Medulla oblongata (tissue), 1 donor: ENCODE measurements around the gene CD300LG.
"Not testable (repeated sequence)": the region's sequence is repeated elsewhere in the genome, so short reads cannot be mapped to it uniquely, and the experiment has no call there.

ENCODE experiments used
- DNase-seq: peaks from one replicate; pipeline ENCODE4 v3.0.0-alpha.2; 2015; ENCODE audit errors: extremely low spot score

The CD300LG gene, protein sequence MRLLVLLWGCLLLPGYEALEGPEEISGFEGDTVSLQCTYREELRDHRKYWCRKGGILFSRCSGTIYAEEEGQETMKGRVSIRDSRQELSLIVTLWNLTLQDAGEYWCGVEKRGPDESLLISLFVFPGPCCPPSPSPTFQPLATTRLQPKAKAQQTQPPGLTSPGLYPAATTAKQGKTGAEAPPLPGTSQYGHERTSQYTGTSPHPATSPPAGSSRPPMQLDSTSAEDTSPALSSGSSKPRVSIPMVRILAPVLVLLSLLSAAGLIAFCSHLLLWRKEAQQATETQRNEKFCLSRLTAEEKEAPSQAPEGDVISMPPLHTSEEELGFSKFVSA

DNA sequence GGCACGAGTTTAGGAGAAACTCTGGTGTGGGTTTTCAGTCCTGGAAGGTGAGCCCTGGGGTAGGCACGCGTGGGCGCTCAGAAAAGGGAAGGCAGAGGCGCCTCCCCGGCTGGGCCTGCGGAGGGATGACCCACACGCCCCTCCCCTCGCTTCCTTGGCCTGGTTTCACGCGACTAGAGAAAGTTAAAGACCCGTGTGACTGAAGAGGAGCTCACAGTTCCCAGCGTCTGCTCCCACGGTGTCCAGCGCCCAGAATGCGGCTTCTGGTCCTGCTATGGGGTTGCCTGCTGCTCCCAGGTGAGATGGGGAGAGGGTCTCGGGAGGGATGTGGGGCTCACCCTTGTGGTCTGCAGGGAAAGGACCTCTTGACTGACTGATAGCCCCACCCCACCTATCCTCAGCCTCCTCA is at the start of gene CD300LG:
Gene CD300LG (plus strand): TSS at position 214 of the 409 bp plus-strand sequence. CDS start 41 bp downstream, at position 255.
- no peak for DNase-seq

DNA sequence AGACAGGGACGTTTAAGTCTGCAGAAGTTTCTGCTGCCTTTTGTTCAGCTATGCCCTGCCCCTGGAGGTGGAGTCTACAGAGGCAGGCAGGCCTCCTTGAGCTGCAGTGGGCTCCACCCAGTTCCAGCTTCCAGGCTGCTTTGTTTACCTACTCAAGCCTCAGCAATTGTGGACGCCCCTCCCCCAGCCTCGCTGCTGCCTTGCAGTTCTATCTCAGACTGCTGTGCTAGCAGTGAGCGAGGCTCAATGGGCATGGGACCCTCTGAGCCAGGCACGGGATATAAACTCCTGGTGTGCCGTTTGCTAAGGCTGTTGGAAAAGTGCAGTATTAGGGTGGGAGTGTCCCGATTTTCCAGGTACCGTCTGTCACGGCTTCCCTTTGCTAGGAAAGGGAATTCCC is 49.0 kb upstream of the CD300LG start:
- not testable (repeated sequence) for DNase-seq

DNA sequence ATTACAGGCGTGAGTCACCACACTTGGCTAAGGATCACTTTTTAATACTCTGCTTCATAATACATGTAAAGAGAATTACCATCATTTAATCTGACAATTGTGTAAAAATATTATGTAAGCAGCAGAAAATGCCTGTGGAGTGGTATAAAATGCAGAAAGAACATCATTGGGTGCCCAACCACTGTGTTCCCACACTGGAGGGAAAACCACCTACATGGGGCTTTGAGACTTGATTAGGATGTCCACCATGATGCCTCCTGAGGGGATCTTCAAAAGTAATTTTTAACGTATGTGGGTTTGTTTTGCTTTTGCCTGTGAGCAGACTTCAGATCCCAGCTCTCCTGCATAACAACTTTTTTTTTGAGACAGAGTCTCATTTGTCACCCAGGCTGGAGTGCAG is 47.9 kb upstream of the CD300LG start:
- DNase-seq = no peak

DNA sequence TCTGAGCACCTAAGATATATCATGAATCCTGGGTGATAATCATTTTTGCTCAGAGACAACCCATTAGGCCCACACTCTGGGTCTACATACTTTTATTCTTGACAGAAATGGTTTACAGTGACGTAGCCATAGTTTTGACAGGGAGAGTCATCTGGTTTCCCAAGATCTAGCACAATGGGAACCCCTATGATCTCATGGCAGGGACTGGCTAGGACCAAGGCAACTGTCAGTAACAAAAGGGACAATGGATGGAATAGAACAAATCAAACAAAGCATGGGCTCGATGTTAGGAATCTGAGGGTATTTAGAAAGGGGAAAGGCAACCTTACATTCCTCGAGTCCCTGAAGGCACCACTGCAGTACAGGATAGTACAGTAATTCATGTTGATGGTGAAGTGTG is 46.2 kb upstream of the CD300LG start:
- DNase-seq = peak; percentile 61

DNA sequence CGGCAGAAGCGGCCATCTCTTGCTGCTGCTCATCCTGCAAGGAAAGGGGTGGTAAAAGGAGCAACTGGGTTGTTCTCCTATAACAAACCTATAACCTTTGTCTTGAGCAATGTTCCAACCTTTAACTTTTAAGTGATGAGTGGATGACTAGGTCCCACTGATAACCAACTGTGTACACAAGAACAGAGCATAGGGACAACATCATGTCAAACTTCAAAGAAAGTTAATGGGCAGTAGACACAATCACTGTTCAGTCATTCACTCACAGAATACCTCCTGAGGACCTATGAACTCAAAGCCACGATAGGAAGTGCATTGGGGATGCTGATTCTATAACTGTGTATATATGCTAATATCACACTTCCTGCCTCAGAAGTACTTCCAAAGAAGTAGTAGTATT is 45.1 kb upstream of the CD300LG start:
- DNase-seq = no peak

DNA sequence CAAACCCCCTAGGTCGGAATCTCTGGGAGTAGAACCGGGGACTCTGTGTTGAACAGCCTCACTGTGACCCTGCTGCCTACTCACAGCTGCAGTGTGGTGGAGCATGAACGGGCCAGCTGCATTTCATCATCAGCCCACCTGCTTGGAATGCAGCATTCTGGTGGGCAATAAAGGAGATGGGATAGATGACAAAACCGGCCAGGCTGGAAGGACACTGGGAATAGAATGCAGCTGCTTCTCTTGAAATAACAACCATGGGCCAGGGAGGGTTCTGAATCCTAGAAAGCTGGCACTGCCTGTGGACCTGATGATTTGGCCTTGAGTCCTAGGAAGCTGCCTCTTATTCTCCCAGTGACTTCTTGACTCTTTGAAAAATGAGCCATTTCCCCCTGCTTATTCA is 43.2 kb upstream of the CD300LG start:
- no peak for DNase-seq

DNA sequence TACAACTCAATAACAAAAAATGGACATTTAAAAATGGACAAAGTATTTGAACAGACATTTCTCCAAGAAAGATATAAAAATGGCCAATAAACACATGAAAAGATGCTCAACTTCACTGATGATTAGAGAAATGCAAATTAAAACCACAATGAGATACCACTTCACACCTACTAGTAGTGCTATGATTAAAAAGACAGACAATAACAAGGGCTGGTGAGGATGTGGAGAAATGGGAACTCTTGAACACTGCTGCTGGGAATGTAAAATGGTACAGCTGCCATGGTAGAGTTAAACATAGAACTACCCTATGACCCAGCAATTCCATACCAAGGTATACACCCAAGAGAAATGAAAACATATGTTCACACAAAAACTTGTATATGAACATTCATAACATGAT is 41.9 kb upstream of the CD300LG start:
- no peak for DNase-seq

DNA sequence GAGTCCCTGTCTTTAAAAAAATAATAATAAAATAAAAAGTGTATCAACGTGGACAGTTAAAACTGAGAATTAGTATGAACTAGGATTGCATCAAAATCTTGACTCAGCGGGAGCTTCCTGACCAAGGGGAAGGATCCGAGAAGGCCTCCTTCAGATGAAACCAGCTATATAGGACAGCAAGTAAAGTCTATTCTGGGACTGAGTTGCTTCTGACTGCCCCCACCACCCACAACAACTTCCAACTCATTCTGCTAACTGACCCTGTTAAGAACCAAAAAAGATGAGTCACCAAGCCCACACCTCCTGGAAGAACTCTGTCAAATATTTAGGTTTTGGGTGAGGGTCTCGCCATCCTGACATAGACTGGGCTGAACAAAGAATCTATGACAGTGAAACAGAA is 38.9 kb upstream of the CD300LG start:
- DNase-seq = no peak

DNA sequence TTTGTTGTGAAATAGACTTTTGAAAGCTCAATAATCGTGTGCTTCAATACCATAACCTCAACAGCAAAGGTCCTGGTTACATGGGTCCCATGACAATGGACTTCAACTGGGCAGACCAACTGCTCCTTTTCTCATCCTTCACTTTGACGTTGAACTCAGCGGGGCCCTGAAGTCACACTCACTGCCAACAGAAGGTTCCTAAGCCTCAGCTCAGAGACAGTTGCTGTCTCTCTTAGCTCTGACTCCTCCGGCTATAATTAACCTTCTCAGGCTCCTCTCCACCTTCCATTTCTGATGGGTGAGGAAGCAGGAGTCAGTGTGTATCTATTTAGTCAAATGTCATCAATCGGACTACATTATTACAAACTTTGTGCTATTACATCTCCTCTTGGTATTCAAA is 37.9 kb upstream of the CD300LG start:
- no peak for DNase-seq

DNA sequence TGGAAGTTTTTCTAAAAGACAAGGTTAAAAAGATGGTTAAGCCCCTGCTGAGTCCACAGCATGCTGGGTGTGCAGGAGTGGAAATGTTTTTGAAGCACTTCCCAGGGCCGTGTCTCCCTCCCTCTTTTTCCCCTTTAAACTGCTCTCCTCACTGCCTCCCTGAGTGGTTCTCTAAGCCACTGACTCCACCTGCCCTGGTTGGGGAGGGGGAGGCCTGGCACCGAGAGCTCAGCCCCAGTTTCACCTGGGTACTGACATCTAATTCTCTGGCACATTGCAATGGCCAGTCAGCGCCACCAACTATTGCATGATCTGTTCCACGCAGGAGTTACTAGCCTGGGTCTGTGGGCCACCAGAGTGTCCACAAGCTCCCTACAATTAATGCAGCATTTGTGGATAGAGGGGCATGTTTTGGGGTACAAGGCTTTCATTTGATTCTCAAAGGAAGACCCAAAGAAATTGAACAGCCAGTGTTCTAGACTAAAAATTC is 36.7 kb upstream of the CD300LG start:
- no peak for DNase-seq

DNA sequence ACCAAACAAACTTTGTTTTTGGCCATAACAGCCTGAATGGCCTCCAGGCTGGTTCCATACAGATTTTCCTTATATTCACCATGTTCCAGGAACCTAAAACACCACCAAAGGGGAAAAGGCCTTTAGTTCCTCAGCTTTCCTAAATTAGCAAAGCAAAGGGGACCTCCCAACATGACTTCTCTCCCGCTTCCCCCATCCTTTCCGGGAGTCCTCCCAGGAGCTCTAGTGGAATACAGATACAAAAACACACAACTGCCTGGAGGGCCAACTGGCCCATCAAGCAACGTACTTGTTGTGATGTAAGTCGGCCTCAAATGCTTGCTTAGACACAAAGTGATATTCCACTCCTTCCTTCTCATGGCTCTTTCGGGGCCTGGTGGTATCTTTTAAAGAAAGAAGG is 36.2 kb upstream of the CD300LG start:
- no peak for DNase-seq

DNA sequence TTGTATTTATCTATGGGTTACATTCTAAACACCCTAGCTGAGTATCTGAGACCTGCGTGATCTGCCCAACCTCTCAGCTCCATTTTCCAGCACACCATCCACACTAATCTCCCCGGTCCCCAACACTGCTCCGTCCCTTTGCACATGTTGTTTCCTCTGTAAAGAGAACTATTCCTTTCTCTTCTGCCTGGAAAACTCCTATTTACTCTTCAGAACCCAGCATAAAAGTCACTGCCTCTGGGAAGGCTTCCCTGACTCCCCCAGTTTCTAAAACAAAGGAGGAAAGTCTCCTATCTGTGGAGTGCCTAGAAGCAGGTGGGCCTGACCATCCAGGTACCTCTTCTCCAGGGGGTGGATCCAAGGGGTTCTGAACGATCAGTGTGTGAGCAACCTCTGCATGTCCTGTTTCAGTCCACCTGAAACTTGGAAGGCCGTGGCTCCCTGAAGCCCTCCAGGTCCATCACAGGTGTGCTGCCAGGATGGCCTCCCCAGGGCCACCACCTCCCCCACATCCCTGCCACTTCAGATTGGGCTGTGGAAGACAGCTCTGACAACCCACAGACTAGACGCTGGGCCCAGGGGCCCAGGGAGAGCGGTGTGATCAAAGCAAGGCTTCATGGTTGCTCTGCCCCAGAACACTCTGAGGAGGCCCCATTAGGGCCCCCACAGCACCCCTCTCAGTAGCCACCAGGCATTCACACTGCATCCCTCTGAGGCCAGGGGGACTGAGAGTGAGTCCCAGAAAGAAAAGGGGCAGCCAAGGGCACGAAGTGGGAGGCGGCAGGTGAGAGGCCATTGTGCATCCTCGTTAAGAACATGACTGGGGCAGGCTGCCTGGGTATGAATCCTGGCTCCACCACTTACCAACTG is 34.3 kb upstream of the CD300LG start:
- DNase-seq = no peak

DNA sequence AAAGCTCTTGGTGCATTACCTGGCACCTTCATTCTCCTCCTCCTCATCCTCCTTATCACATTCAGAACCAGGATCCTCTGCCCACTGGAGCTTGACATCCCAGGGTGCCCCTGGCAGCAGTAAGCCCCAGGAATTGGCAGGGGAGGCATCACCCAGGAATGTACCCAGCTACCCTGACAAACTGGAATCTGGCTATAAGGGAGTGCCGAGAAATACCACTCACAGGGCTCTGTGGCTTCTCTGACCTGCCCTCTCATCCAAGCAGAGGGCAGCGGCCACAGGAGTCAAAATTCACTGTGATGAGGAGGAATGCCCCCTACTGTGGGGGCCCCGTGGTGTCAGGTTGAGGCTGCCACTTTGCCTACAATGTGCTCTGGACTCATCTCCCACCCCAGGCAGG is 33.6 kb upstream of the CD300LG start:
- DNase-seq = no peak

DNA sequence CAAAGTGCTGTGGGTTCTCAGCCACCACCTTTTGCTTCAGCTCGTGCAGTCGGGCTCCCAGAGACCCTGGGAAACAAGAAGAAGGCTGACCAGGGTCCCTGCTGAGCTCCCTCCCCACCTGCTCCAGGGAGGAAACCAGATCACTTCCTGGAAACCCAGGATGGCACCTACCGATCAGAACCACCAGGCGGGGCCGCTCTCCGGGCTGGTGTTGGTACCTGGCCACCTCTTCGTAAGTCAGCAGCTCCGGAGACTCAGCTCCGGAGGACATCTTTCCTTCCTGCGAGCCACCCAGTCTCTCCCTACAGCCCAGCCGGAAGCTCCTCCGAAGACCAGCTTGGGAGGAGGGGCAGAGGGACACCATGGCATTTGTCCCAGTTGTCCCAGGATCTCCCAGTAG is 33.0 kb upstream of the CD300LG start:
- no peak for DNase-seq

DNA sequence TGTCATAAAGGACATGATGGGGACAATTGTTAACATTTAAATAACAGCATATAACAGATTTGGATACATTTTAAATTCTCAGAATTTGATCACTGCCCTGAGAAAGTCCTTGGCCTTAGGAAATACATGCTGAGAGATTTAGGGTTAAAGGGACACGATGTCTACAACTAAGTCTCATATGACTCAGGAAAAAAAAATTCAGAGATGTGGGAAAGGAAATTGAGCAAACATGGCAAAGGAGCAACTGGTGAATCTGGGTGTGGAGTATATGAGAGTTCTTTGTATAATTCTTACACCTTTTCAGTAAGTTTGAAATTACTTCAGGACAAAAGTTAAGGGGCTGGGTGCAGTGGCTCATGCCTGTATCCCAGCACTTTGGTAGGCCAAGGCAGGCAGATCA is 32.3 kb upstream of the CD300LG start:
- DNase-seq = no peak

DNA sequence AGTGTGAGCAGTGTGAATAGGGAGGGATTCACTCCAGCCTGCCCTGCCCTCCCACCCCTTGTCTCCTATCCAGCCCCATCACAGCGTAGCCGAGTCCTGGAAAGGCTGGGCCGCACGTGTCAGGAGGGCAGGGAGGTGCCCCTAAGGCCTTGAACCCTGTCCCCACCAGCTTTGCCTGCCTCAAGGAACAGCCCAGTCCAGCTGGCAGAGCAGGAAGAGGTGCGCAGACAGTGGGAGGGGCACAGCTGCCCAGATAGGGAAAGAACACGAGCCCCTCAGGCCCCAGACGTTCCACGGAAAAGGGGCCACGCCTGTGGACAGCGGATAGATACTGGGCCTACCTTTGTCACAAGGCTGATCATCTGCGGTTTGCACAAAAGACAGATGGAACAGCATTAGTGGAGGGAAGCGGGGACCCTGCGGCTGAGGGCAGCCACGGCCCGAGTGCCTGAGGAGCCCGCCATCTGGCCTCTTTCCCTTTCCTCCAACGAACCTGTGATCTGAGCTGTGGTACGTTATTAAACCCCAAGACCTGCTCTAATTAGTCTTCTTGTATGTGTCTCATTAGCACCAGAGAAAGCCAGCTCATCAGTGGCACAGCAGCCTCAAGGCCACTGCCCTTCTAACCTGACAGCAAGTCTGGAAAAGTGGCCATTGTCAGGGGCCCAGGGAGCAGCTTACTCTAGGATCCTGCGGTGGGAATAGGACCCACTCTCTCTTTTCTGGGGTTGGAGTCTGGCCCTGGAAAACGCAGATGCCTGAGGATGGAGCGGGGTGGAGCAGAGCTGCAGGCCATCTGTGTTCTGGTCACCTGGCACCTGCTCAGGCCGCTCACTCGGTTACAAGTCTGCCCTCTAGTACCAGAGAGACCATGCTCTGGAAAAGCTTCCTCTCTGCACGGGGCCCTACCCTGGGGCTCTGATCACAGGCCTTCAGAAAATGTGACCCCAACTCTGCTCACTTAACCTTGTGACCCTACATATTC is 30.3 kb upstream of the CD300LG start:
- DNase-seq = no peak

DNA sequence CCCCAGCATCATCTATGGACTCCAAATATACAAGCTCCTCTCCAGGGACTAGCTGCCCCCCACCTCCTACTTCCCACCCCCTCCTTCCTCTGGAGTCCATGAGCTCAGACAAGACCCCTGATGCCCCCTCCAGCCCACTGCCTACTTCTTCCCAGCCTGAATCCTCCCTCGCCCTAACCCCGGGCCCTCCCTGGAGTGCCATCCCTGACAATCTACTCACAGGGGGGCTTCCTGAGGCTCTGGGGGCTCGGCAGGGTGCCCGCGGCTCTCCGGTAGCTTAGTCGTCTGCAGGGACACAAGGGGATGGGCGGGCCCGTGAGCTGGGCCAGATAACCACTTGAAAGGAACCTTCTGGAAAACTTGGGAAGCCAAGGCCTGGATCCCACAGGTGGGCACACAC is 29.1 kb upstream of the CD300LG start:
- DNase-seq = no peak

DNA sequence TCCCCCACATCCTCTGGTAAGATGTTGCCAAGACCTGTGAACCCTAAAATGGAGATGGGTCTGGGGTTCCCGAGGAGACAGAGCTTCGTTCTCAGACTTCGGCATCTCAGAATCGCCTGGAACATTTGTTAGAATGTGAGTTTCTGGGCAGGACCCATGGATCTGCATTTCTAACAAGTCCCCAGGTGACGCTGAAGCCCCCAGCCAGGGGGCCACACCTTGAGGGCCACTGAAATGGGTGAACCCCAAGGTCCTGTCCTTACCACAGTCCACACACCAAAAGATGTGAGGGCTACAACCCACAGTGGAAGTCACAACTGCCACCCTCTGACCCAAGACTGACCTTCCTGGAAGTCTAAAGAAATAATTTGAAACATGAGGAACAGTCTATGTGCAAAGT is 28.0 kb upstream of the CD300LG start:
- no peak for DNase-seq

DNA sequence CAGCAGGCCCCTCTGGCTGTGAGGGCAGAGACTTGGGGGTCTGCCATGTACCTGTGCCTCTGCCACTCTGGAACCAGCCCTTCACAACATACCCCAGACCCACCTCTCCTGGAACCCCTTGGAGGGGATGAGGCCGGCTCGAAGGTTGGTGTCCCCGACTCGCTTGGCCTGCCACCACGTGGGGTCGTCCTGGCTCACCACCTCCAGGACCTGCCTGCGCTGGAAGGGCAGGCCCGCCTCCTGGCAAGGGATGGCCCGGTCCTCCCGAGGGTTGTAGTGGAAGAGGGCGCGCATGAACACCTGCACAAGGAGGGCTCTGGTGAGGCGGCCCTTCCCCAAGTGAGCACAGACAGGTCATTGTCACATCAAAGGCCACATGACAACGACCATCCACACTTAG is 26.2 kb upstream of the CD300LG start:
- no peak for DNase-seq

DNA sequence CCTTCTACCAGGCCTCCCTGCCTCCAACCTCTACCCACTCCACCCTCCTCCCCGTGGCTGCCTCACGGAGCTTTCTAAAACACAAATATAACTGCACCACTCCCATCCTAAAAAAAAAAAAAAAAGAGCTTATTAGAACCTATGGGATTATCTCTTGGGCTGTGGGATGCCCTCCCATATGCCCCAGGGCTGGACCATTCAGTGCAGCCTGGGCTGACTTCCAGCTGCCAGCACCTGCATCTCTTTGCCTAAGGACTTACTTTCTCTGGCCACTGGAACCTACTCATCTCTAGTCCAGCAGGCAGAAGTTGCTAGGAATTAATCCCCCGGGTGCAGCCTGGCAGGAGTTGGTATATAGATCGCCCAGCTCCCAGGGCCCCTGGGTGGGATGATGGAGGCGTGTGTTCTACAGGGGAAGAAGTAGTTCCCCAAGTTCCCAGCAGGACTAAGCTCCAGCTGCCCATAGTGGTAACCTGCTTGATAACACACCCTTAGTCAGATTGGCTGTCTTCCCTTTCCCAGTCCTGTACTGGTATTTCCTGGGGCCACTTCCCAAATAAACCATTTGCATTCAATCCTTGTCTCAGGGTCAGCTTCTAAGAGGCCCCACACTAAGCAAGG is 24.3 kb upstream of the CD300LG start:
- no peak for DNase-seq

DNA sequence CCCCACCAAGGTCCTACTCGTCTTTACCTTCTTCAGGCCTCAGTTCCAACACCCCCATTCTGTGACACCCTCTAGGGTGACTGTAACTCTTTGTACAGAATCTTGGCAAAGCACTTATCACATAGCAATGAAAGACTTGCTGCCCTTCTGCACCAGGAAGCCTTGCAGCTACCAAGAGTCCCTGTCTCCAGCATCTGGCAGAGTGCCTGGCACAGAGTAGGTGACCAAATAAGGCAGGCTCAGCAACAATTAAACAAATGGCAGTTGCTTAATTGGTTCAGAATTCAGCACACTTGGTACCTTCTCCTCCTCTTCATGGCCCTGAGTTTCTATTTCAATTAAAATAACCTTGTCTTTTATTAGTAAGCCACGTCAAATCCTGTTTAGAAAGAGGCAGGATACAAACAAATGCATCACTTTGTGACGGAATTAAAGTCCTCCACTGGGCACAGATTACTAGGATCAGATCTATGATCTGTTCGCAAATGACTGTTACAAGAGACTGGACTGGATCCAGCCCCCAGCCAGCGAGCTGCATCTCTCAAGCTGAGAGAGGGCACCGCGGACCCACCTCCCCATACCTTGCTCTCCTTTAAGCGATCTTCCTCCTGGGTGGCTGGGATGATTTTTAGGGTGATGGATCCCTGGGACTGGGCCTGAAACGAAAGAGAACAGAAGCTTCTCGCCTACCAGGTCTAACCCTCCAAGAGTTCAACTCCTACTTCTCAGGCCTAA is 23.5 kb upstream of the CD300LG start:
- no peak for DNase-seq
